ENCODE data around the gene HMGXB4.

DNA sequence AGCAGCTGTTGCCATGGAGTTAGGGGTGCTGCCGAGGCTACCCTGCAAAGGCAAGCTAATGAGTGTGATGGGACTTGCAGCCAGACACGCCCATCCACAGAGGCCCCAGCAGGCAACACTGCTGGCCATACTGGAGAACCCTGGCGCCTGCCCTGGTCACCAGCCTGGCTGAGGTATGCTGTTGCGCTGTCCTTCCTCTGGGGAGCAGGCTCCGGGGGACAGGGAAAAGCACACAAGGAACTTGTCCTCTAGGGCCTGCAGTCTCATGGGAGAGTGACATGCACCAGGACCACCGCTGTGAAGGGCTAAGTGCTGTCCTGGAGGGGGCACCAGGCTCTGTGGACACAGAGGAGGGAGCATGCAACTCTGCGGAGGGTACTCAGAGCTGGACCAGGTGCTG, 78.2 kb downstream of the HMGXB4 start:
- TF ChIP-seq, protein P1, sequence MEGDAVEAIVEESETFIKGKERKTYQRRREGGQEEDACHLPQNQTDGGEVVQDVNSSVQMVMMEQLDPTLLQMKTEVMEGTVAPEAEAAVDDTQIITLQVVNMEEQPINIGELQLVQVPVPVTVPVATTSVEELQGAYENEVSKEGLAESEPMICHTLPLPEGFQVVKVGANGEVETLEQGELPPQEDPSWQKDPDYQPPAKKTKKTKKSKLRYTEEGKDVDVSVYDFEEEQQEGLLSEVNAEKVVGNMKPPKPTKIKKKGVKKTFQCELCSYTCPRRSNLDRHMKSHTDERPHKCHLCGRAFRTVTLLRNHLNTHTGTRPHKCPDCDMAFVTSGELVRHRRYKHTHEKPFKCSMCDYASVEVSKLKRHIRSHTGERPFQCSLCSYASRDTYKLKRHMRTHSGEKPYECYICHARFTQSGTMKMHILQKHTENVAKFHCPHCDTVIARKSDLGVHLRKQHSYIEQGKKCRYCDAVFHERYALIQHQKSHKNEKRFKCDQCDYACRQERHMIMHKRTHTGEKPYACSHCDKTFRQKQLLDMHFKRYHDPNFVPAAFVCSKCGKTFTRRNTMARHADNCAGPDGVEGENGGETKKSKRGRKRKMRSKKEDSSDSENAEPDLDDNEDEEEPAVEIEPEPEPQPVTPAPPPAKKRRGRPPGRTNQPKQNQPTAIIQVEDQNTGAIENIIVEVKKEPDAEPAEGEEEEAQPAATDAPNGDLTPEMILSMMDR (IDR thresholded peaks at IDR 0.05; ENCODE audit: low read length) = no peak
- TF ChIP-seq EZH2 (IDR thresholded peaks at IDR 0.05; ENCODE audit: borderline replicate concordance, low read length) = no peak

All from OCI-LY1 (cell line).